ENCODE data around the gene CCL27.

CCL27 gene, protein sequence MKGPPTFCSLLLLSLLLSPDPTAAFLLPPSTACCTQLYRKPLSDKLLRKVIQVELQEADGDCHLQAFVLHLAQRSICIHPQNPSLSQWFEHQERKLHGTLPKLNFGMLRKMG

DNA sequence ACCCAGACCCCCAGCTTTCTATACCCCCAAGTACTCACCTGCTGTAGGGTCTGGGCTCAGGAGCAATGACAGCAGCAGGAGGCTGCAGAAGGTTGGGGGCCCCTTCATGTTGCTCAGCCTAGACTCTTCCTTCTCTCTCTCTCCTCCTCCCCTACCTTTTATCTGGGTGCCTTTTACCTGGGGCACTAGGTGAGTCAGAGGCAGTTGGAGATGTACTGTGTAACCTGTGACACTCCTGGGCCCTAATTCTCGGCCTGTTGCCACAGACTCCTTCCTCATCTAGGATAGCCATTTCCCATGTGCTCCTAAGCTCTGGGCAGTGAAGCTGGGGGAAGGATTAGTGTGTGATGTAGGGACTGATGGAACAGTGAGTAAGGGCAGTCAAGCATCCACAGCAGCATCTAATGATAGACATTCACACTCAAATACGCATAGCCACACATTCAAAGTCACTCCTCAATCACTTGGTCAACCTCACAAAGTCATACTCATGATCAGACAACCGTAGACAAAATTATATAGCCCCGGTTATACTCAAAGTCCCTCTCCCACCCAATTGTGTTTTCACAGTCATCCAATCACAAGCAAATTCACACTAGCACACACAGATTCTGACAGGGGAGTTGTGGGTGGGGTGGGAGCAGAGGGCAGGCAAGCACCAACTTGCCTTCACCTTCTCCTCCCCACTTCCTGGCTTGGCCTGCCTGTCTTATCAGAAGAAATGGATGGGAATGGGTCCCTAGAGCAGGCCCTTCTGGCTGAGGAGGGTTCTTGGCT lies at the start of gene CCL27:
TSS of gene CCL27 (minus strand) at position 132 of the 777 bp plus-strand sequence. CDS start at position 108, 24 bp downstream.
- no peak for TF ChIP-seq ZNF274 (IDR thresholded peaks at IDR 0.05; ENCODE audit: low read depth, low read length)
- H3K4me3 ChIP-seq (ENCODE audit: low read length) = no peak within 1 kb of the TSS

- no peak for TF ChIP-seq ZNF274 (IDR thresholded peaks at IDR 0.05; ENCODE audit: low read depth, low read length)
- no peak overlapping the region for H3K4me3 ChIP-seq (ENCODE audit: low read length)
These were observed 49.7 kb upstream of the CCL27 start for GRCh38 chr9:34712140-34712539.

DNA sequence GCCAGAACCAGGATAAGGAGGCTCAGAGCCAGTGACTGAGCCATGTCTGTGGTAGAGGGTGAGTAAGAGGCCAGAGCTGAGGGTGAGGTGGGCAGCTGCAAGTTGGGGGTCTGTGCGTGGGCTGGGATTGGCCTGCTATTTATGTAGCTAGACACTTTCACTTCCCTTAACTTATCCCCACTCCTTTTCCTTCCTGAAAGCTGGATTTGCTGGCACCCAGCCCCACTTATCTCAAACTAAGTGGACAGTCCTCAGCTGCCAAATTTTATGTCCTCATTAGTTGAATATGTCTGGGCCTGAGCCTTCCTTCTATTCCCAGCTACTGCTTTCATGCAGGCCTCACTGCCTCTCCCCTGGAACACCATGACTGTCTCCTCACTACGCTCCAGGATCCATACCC lies 47.6 kb upstream of the CCL27 start, which contains the start of gene CCL21:
TSS of gene CCL21 (minus strand) at position 114 of the 400 bp plus-strand sequence. CDS start at position 44, 70 bp downstream.
- H3K4me3 ChIP-seq (ENCODE audit: low read length) = no peak within 1 kb of the TSS
- TF ChIP-seq ZNF274 (IDR thresholded peaks at IDR 0.05; ENCODE audit: low read depth, low read length) = no peak

- H3K4me3 ChIP-seq (ENCODE audit: low read length) = no peak overlapping the region
- no peak for TF ChIP-seq ZNF274 (IDR thresholded peaks at IDR 0.05; ENCODE audit: low read depth, low read length)
These were observed 46.9 kb upstream of the CCL27 start for GRCh38 chr9:34709196-34709978.

DNA sequence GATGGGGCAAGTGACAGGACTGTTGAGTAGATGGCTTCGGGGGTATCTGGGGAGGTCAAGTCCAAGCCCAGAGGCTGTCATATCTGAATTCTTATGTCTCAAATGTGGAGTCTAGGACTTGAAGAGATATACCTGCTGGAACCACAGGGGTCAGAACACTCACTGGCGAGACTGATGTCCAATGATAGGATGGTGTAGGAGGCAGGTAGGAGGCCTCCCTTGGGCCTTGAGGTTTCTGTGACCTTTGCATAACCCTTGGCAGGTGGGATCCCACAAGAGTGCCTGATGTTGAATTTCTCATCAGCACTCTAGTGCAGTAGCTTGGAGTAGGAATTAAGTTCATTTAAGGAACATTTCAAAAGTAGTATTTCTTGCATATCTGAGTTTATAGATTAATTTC lies 44.7 kb upstream of the CCL27 start:
- no peak overlapping the region for H3K4me3 ChIP-seq (ENCODE audit: low read length)
- no peak for TF ChIP-seq ZNF274 (IDR thresholded peaks at IDR 0.05; ENCODE audit: low read depth, low read length)

GRCh38 chr9:34701769-34702736 lies 39.6 kb upstream of the CCL27 start:
- H3K4me3 ChIP-seq (ENCODE audit: low read length) = no peak overlapping the region
- TF ChIP-seq ZNF274 (IDR thresholded peaks at IDR 0.05; ENCODE audit: low read depth, low read length) = no peak

- H3K4me3 ChIP-seq (ENCODE audit: low read length) = no peak overlapping the region
- no peak for TF ChIP-seq ZNF274 (IDR thresholded peaks at IDR 0.05; ENCODE audit: low read depth, low read length)
These were observed 38.7 kb upstream of the CCL27 start for GRCh38 chr9:34701023-34701768.

GRCh38 chr9:34694811-34695210 lies 32.4 kb upstream of the CCL27 start:
- TF ChIP-seq ZNF274 (IDR thresholded peaks at IDR 0.05; ENCODE audit: low read depth, low read length) = no peak
- H3K4me3 ChIP-seq (ENCODE audit: low read length) = no peak overlapping the region

- TF ChIP-seq ZNF274 (IDR thresholded peaks at IDR 0.05; ENCODE audit: low read depth, low read length) = no peak
- no peak overlapping the region for H3K4me3 ChIP-seq (ENCODE audit: low read length)
These were observed 31.1 kb upstream of the CCL27 start for GRCh38 chr9:34693560-34693959.

DNA sequence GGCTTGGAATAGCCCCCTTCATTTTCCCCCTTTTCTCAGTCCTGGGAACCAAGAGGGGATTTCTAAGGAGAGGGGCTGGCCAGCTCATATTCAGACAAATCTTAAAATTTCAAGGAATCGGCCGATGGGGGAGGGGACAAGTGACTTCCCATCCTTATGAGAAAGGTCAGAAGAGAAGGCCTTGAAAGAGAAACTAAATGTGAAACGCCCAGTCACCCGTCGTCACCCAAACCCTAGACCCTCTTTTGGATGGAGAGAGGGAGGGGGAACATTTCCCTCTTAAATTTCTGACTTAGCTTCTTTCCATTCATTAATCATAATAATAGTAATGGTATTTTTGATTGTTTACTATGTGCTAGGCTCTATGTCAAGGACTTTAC lies 29.5 kb upstream of the CCL27 start:
- H3K4me3 ChIP-seq (ENCODE audit: low read length) = no peak overlapping the region
- no peak for TF ChIP-seq ZNF274 (IDR thresholded peaks at IDR 0.05; ENCODE audit: low read depth, low read length)

DNA sequence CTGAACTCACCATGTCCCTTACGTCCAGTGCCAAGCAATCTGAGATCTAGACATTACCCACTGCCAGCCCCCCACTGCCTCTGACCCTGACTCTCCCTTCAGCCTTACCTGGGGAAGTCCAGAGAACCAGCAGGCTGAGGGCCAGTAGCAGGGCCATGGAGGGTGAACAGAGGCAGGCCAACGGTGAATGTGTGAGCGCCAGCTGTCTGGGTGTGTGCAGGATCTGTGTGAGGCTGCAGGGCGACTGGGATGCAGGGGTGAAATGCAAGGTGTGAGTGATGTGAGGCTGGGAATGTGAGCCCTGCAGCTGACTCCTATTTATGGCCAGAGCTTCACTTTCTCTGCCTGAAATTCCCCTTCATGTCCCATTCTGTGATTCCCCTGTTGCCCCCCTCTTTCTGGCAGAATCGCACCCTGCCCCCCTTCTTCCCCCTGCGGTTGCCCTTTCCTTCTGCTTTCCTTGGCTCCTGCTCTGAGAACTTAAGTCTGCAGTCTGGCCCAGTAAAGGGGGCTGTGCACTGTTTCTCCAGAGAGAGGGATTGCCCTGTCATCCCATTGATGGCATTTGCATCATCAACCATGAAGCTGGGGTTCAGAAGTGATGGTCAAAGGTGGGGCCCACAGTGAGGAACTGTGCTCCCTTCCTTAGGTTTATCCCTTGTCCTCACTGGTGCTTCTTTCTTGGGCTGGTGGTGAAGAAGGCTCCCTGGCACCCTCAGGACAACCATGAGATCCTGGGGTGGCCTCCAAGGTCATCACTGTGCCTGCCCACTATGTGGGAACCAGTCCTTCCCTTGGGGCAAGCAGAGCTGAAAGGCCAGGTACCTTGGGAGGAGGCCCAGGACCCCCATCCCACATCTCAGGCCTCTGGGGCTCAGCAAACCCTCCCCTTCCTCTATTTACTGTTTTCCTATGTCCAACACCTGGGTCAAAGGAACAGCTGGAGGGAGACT lies 28.8 kb upstream of the CCL27 start, which contains the start of gene CCL19:
TSS of gene CCL19 (minus strand) at position 294 of the 953 bp plus-strand sequence. CDS start at position 157, 137 bp downstream.
- no peak within 1 kb of the TSS for H3K4me3 ChIP-seq (ENCODE audit: low read length)
- no peak for TF ChIP-seq ZNF274 (IDR thresholded peaks at IDR 0.05; ENCODE audit: low read depth, low read length)

DNA sequence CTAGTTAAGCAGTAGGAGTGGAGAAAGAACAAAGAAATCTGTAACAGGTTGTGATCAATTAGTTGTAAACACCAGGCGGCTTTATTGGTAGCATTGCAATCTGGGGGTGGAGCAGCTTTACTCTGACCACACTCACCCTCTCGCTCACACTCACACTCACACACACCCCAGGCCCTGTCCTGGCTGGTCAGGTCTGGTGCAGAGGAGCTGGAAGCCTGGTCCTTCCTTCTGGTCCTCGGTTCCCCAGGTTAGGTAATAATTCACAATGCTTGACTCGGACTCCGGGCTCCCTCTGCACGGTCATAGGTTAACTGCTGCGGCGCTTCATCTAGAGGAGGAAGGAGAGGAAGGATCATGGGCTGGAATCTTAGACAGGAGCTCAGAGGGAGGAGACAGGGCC lies 27.1 kb upstream of the CCL27 start:
- TF ChIP-seq ZNF274 (IDR thresholded peaks at IDR 0.05; ENCODE audit: low read depth, low read length) = no peak
- H3K4me3 ChIP-seq (ENCODE audit: low read length) = no peak overlapping the region
